ENCODE measurements around the gene ZDHHC14. TPM values are rescaled to one million over a fixed set of nuclear protein-coding genes. Genes with fewer than 3 reads are reported as not detected.

The ZDHHC14 gene
- total and polyA plus RNA-seq, 2 of the 8 experiments (the other 6 are each of a cell fraction or from before 2014, with no cell fraction given): 2.9 to 5.3 TPM

DNA sequence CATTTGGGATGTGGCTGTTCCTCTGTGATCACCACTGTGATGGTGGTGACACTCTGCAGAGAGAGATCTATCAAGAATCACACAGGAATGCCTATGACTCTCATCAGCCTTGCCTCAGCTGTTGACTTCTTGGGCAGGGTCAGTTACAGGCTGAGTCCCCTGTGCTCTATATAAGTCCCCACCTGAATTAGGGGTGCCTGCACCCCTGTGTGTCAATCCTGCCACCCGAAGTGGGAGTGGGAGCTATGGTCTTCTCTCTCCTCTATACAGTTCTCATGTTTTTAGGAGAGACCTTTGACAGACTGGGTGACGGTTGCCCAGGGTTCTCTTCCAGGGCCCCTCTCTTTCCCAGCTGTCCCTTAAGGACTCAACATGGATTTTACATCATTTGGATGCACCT lies 173.8 kb downstream of the ZDHHC14 start:
- Histone ChIP-seq H3K4me1 (replicated peaks in 1 of 4; ENCODE audit: control insufficient read depth in 3 of 4, insufficient read depth in 4 of 4, low read length in 3 of 4) (peaks cover 16 to 24% (median 23%) of the 10 kb centered on the region in 4 experiments), H3K36me3 (ENCODE audit: control insufficient read depth in 2 of 4, insufficient read depth in 4 of 4, low read length in 3 of 4) (no peaks in the 10 kb centered on the region), H2BK12ac (ENCODE audit: low read depth, low read length) (peak overlapping the region; percentile 20; the same call in 1 of the 2 replicates), H2BK120ac (replicated peaks; ENCODE audit: low read depth, low read length) (peak overlapping the region; percentile 25), H3K14ac (ENCODE audit: insufficient read length) (no peak overlapping the region), H4K8ac (ENCODE audit: extremely low read depth, insufficient read depth, low read length) (no peak overlapping the region), H3K23ac (ENCODE audit: insufficient read length) (no peak overlapping the region), H3K79me1 (ENCODE audit: low read depth, low read length) (no peaks in the 10 kb centered on the region), H3K23me2 (ENCODE audit: low read depth, low read length) (no peaks in the 10 kb centered on the region), H3K9ac (replicated peaks in 1 of 4; ENCODE audit: extremely low read depth in 1 of 4, low read depth in 3 of 4, low read length in 3 of 4) (no peak overlapping the region), H2BK5ac (ENCODE audit: low read depth, low read length) (peak overlapping the region; percentile 20; the same call in 1 of the 2 replicates), H3K18ac (ENCODE audit: extremely low read depth, low read length) (peak overlapping the region; percentile 15; the same call in 1 of the 2 replicates), H2BK15ac (ENCODE audit: low read length) (peak overlapping the region; percentile 8; the same call in 1 of the 2 replicates), H4K91ac (replicated peaks; ENCODE audit: insufficient read length, low read length) (peak overlapping the region; percentile 12), H3K79me2 (ENCODE audit: control insufficient read depth in 1 of 2, insufficient read depth in 2 of 2, low read length in 2 of 2) (no peaks in the 10 kb centered on the region), H4K5ac (ENCODE audit: insufficient read length, low read depth, low read length) (no peak overlapping the region), H2AK5ac (ENCODE audit: low read depth, low read length) (no peak overlapping the region), H3K4me2 (ENCODE audit: insufficient read depth in 1 of 2, low read depth in 2 of 2, low read length in 2 of 2) (no peak overlapping the region), H3K56ac (replicated peaks; ENCODE audit: insufficient read length, low read depth, low read length) (no peak overlapping the region), H3K4me3 (ENCODE audit: extremely low read depth in 1 of 4, insufficient read depth in 2 of 4, low read depth in 3 of 4, low read length in 4 of 4) (no peak overlapping the region), H3K27ac (ENCODE audit: low read depth, low read length) (no peak overlapping the region), H2AFZ (ENCODE audit: low read length) (no peak overlapping the region), H2BK20ac (ENCODE audit: low read length) (0 out of 2 replicates have a peak overlapping the region, but pooled peaks have one; percentile 77), H4K20me1 (replicated peaks in 1 of 2; ENCODE audit: control insufficient read depth in 1 of 2, insufficient read depth in 2 of 2, low read length in 2 of 2) (no peaks in the 10 kb centered on the region), H3K9me3 (ENCODE audit: insufficient read depth in 2 of 2, low read depth in 1 of 2, low read length in 1 of 2) (no peaks in the 10 kb centered on the region), H3K4ac (replicated peaks; ENCODE audit: insufficient read length, low read depth, low read length) (no peak overlapping the region), H3K27me3 (replicated peaks in 1 of 4; ENCODE audit: control insufficient read depth in 3 of 4, extremely low read depth in 1 of 4, insufficient read depth in 3 of 4, low read length in 3 of 4) (no peaks in the 10 kb centered on the region; a peak in 2 of 7 replicates)
- DNase-seq (ENCODE audit: low read depth in 1 of 2, low spot score in 2 of 2) (no peak), FAIRE-seq (no peak)
- 93% methylated on average over 2 of the region's 2 CpGs; no CpG with 5 or more reads in 1 of the 2 experiments for WGBS, 2 experiments (ENCODE audit: extremely low coverage in 1 of 2, insufficient coverage in 1 of 2, insufficient read length in 1 of 2, insufficient replicate concordance in 2 of 2, low coverage in 1 of 2, low lambda C conversion rate in 2 of 2, missing lambda C conversion rate in 1 of 2)
- ChIA-PET CTCF (ENCODE audit: partially characterized antibody) (interaction anchor here (0.8 to 1.8 kb wide), 7 partner anchors 12 to 93 kb away, joined by 3 to 4 read pairs (median 3); no protein-coding TSS in a partner anchor), POLR2A (ENCODE audit: partially characterized antibody) (no interaction called here)
- no peak for TF ChIP-seq GTF2F1 (IDR thresholded peaks at IDR 0.05; ENCODE audit: borderline replicate concordance, low read depth, low read length)
